ENCODE data around the gene DGKK. TPM values are rescaled to one million over a fixed set of nuclear protein-coding genes. Genes with fewer than 3 reads are reported as not detected.

The DGKK gene, protein sequence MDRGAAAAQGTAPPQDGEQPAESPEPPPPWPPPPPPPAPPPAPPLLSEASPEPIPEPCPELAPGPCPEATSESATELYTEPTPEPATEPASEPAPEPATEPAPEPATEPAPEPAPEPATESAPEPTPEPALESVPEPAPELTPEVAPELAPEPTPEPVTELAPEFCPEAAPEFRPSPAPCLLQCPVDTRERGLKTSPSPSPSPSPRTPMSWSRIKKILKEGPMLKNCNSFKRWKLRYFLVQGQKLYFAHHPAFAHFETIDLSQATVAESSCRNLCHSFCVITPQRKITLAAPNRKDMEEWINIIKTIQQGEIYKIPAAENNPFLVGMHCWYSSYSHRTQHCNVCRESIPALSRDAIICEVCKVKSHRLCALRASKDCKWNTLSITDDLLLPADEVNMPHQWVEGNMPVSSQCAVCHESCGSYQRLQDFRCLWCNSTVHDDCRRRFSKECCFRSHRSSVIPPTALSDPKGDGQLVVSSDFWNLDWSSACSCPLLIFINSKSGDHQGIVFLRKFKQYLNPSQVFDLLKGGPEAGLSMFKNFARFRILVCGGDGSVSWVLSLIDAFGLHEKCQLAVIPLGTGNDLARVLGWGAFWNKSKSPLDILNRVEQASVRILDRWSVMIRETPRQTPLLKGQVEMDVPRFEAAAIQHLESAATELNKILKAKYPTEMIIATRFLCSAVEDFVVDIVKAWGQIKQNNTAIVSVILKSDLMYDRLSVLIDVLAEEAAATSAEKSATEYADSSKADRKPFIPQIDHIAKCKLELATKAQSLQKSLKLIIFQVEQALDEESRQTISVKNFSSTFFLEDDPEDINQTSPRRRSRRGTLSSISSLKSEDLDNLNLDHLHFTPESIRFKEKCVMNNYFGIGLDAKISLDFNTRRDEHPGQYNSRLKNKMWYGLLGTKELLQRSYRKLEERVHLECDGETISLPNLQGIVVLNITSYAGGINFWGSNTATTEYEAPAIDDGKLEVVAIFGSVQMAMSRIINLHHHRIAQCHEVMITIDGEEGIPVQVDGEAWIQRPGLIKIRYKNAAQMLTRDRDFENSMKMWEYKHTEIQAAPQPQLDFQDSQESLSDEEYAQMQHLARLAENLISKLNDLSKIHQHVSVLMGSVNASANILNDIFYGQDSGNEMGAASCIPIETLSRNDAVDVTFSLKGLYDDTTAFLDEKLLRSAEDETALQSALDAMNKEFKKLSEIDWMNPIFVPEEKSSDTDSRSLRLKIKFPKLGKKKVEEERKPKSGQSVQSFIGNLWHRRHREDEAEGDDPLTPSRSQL
- not detected for polyA plus RNA-seq (2013, experiment 1 of 2)
- not detected for polyA plus RNA-seq (2013, experiment 2 of 2)

DNA sequence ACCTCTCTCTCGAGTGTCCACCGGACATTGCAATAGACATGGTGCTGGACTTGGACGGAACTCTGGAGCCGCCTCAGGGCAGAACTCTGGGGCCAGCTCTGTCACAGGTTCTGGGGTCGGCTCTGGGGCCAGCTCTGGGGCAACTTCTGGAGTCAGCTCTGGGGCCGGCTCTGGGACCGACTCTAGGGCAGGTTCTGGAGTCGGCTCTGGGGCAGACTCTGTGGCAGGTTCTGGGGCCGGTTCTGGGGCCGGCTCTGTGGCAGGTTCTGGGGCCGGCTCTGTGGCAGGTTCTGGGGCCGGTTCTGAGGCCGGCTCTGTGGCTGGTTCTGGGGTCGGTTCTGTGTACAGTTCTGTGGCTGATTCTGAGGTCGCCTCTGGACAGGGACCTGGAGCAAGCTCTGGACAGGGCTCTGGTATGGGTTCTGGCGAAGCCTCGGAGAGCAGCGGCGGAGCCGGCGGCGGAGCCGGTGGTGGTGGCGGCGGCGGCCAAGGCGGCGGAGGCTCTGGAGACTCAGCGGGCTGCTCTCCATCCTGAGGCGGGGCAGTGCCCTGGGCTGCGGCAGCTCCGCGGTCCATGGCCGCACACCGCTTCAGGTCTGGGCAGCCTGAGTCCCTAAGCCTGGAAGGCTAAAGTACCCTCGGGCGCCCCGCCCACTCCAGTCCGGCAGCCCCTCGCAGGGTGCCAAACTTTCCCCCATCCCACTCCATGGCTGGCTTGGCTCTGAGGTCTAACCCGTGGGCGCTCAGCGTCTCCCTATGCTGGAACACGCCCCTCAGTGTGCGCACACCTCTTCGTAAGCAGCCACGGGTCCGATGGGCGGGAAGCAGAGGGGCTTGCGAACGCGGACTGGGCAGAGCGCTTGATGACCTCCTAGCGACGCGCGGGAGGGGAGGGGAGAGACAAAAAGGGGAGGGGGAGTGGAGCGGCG lies at the start of gene DGKK:
TSS of gene DGKK (minus strand) at position 723 of the 929 bp plus-strand sequence. CDS start at position 576, 147 bp downstream.
- Histone ChIP-seq H2BK15ac (ENCODE audit: low read depth, poor library complexity, severe bottlenecking) (no peak within 1 kb of the TSS), H3K79me1 (replicated peaks; ENCODE audit: low read length, poor library complexity, severe bottlenecking) (no peaks in the 10 kb centered on the region), H3K14ac (ENCODE audit: low read length in 2 of 2) (no peak within 1 kb of the TSS), H3K27ac (ENCODE audit: low read length, poor library complexity, severe bottlenecking) (no peak within 1 kb of the TSS), H2AFZ (ENCODE audit: low read depth, low read length) (no peak within 1 kb of the TSS), H3K18ac (ENCODE audit: low read depth in 1 of 2, low read length in 2 of 2) (no peak within 1 kb of the TSS), H3K9me3 (ENCODE audit: control insufficient read depth, low read length) (no peaks in the 10 kb centered on the region), H2AK5ac (ENCODE audit: low read length, severe bottlenecking) (no peak within 1 kb of the TSS), H3K23ac (ENCODE audit: low read length in 2 of 2) (no peak within 1 kb of the TSS), H2BK5ac (ENCODE audit: low read depth, low read length, poor library complexity, severe bottlenecking) (no peak within 1 kb of the TSS), H3K4ac (ENCODE audit: low read depth in 1 of 2, low read length in 2 of 2) (no peak within 1 kb of the TSS), H3K9ac (ENCODE audit: low read length) (no peak within 1 kb of the TSS), H3K27me3 (ENCODE audit: control insufficient read depth in 1 of 2, insufficient read depth in 1 of 2, low read length in 2 of 2) (peaks cover 60 to 80% of the 10 kb centered on the region in 2 experiments), H4K91ac (ENCODE audit: low read length) (no peak within 1 kb of the TSS), H3K4me2 (ENCODE audit: low read length, poor library complexity, severe bottlenecking) (peak within 1 kb of the TSS; percentile 10), H3K4me1 (ENCODE audit: control insufficient read depth, insufficient read depth, low read depth, low read length) (peaks cover 6% of the 10 kb centered on the region), H4K8ac (ENCODE audit: low read length) (no peak within 1 kb of the TSS), H2BK120ac (ENCODE audit: low read depth, low read length) (no peak within 1 kb of the TSS), H3K36me3 (ENCODE audit: control insufficient read depth in 1 of 2, insufficient read depth in 2 of 2, low read depth in 1 of 2, low read length in 2 of 2) (no peaks in the 10 kb centered on the region), H2BK12ac (ENCODE audit: low read length in 2 of 2) (no peak within 1 kb of the TSS), H3K4me3 (ENCODE audit: insufficient read depth in 1 of 2, low read depth in 1 of 2, low read length in 2 of 2) (no peak within 1 kb of the TSS)
- DNase-seq = no peak
- WGBS = under 1% methylated on average over 23 of the region's 59 CpGs

- Histone ChIP-seq H3K36me3 (ENCODE audit: control insufficient read depth in 1 of 2, insufficient read depth in 2 of 2, low read depth in 1 of 2, low read length in 2 of 2) (no peaks in the 10 kb centered on the region), H3K4ac (ENCODE audit: low read depth in 1 of 2, low read length in 2 of 2) (no peak overlapping the region), H4K91ac (ENCODE audit: low read length) (no peak overlapping the region)
Measured at GRCh38 chrX:50514811-50515210, 44.2 kb upstream of the DGKK start.

GRCh38 chrX:50497114-50497513 lies 26.5 kb upstream of the DGKK start:
- WGBS = 56% methylated on average over 1 of the region's 3 CpGs
- Histone ChIP-seq H3K18ac (ENCODE audit: low read depth in 1 of 2, low read length in 2 of 2) (no peak overlapping the region), H2BK12ac (ENCODE audit: low read length in 2 of 2) (no peak overlapping the region), H3K79me1 (replicated peaks; ENCODE audit: low read length, poor library complexity, severe bottlenecking) (no peaks in the 10 kb centered on the region), H2BK5ac (ENCODE audit: low read depth, low read length, poor library complexity, severe bottlenecking) (no peak overlapping the region), H3K27me3 (ENCODE audit: control insufficient read depth in 1 of 2, insufficient read depth in 1 of 2, low read length in 2 of 2) (peaks cover 0 to 52% of the 10 kb centered on the region in 2 experiments), H3K4ac (ENCODE audit: low read depth in 1 of 2, low read length in 2 of 2) (no peak overlapping the region), H3K14ac (ENCODE audit: low read length in 2 of 2) (no peak overlapping the region), H3K4me1 (ENCODE audit: control insufficient read depth, insufficient read depth, low read depth, low read length) (no peaks in the 10 kb centered on the region), H3K4me3 (ENCODE audit: insufficient read depth in 1 of 2, low read depth in 1 of 2, low read length in 2 of 2) (no peak overlapping the region), H3K36me3 (ENCODE audit: control insufficient read depth in 1 of 2, insufficient read depth in 2 of 2, low read depth in 1 of 2, low read length in 2 of 2) (no peaks in the 10 kb centered on the region), H4K91ac (ENCODE audit: low read length) (no peak overlapping the region), H2AFZ (ENCODE audit: low read depth, low read length) (no peak overlapping the region), H3K27ac (ENCODE audit: low read length, poor library complexity, severe bottlenecking) (no peak overlapping the region), H3K23ac (ENCODE audit: low read length in 2 of 2) (no peak overlapping the region), H2AK5ac (ENCODE audit: low read length, severe bottlenecking) (no peak overlapping the region), H3K9ac (ENCODE audit: low read length) (no peak overlapping the region), H3K9me3 (ENCODE audit: control insufficient read depth, low read length) (peaks cover 3% of the 10 kb centered on the region), H3K4me2 (ENCODE audit: low read length, poor library complexity, severe bottlenecking) (no peak overlapping the region), H4K8ac (ENCODE audit: low read length) (no peak overlapping the region), H2BK120ac (ENCODE audit: low read depth, low read length) (no peak overlapping the region), H2BK15ac (ENCODE audit: low read depth, poor library complexity, severe bottlenecking) (no peak overlapping the region)
- DNase-seq = no peak

More at GRCh38 chrX:50514811-50515210, 44.2 kb upstream of the DGKK start:
- Histone ChIP-seq H4K8ac (ENCODE audit: low read length) (no peak overlapping the region), H3K4me3 (ENCODE audit: insufficient read depth in 1 of 2, low read depth in 1 of 2, low read length in 2 of 2) (no peak overlapping the region), H3K79me1 (replicated peaks; ENCODE audit: low read length, poor library complexity, severe bottlenecking) (no peaks in the 10 kb centered on the region), H3K18ac (ENCODE audit: low read depth in 1 of 2, low read length in 2 of 2) (no peak overlapping the region), H3K27me3 (ENCODE audit: control insufficient read depth in 1 of 2, insufficient read depth in 1 of 2, low read length in 2 of 2) (peaks cover 0 to 24% of the 10 kb centered on the region in 2 experiments), H3K4me2 (ENCODE audit: low read length, poor library complexity, severe bottlenecking) (no peak overlapping the region), H3K23ac (ENCODE audit: low read length in 2 of 2) (no peak overlapping the region), H3K27ac (ENCODE audit: low read length, poor library complexity, severe bottlenecking) (no peak overlapping the region), H2AK5ac (ENCODE audit: low read length, severe bottlenecking) (no peak overlapping the region), H3K14ac (ENCODE audit: low read length in 2 of 2) (no peak overlapping the region), H2BK15ac (ENCODE audit: low read depth, poor library complexity, severe bottlenecking) (no peak overlapping the region), H2BK120ac (ENCODE audit: low read depth, low read length) (no peak overlapping the region), H2BK12ac (ENCODE audit: low read length in 2 of 2) (no peak overlapping the region), H3K9me3 (ENCODE audit: control insufficient read depth, low read length) (peaks cover 4% of the 10 kb centered on the region), H3K9ac (ENCODE audit: low read length) (no peak overlapping the region), H2AFZ (ENCODE audit: low read depth, low read length) (no peak overlapping the region), H3K4me1 (ENCODE audit: control insufficient read depth, insufficient read depth, low read depth, low read length) (no peaks in the 10 kb centered on the region), H2BK5ac (ENCODE audit: low read depth, low read length, poor library complexity, severe bottlenecking) (no peak overlapping the region)
- 86% methylated on average over 7 of the region's 7 CpGs for WGBS
- no peak for DNase-seq
